HUES6 (cell line): Measurements from ENCODE around the gene EMX1.
A peak's percentile ranks its signal among the peaks of the same experiment; 100 is the strongest.

Experiments used
- H3K27ac ChIP-seq: 2 replicates; pipeline ENCODE4 v1.7.0; 2013; ENCODE audit warnings: low read depth, mild to moderate bottlenecking, low read length, inconsistent platforms
- H3K27me3 ChIP-seq: 2 replicates; pipeline ENCODE4 v1.6.1; 2013; ENCODE audit warnings: low read length; ENCODE audit not compliant: control insufficient read depth, insufficient read depth
- H3K36me3 ChIP-seq: 2 replicates; pipeline ENCODE4 v1.6.1; 2013; ENCODE audit warnings: low read length; ENCODE audit not compliant: control insufficient read depth, insufficient read depth
- H3K4me1 ChIP-seq: 2 replicates; pipeline ENCODE4 v1.6.1; 2013; ENCODE audit warnings: low read length; ENCODE audit not compliant: control insufficient read depth, insufficient read depth
- H3K4me3 ChIP-seq: 2 replicates; pipeline ENCODE4 v1.5.1; 2013; ENCODE audit warnings: low read depth, low read length
- H3K9ac ChIP-seq: one replicate; pipeline ENCODE4 v1.6.1; 2013; ENCODE audit warnings: mild to moderate bottlenecking, low read length
- H3K9me3 ChIP-seq: 2 replicates; pipeline ENCODE4 v1.6.1; 2013; ENCODE audit warnings: low read depth, low read length; ENCODE audit not compliant: control insufficient read depth, insufficient read depth

Gene EMX1

GRCh38 chr2:72946466-72946865, 29.1 kb downstream of the EMX1 start:
- Histone ChIP-seq H3K9me3 (no peaks in the 10 kb centered on the region), H3K9ac (no peak overlapping the region), H3K4me3 (no peak overlapping the region), H3K27me3 (no peaks in the 10 kb centered on the region), H3K27ac (no peak overlapping the region), H3K36me3 (no peaks in the 10 kb centered on the region; the same call in 1 of the 2 replicates), H3K4me1 (peaks cover 12% of the 10 kb centered on the region)

- Histone ChIP-seq H3K27ac (no peak overlapping the region), H3K9ac (no peak overlapping the region), H3K9me3 (no peaks in the 10 kb centered on the region), H3K4me1 (peaks cover 22% of the 10 kb centered on the region), H3K4me3 (no peak overlapping the region), H3K36me3 (no peaks in the 10 kb centered on the region; the same call in 1 of the 2 replicates), H3K27me3 (no peaks in the 10 kb centered on the region)
Observed at GRCh38 chr2:72947952-72948830, 30.9 kb downstream of the EMX1 start.

GRCh38 chr2:72949045-72949444, 31.7 kb downstream of the EMX1 start:
- Histone ChIP-seq H3K27ac (no peak overlapping the region), H3K4me1 (peaks cover 22% of the 10 kb centered on the region), H3K4me3 (no peak overlapping the region), H3K36me3 (no peaks in the 10 kb centered on the region; the same call in 1 of the 2 replicates), H3K9ac (no peak overlapping the region), H3K27me3 (no peaks in the 10 kb centered on the region), H3K9me3 (no peaks in the 10 kb centered on the region)

- Histone ChIP-seq H3K9me3 (no peaks in the 10 kb centered on the region), H3K27me3 (no peaks in the 10 kb centered on the region), H3K4me3 (no peak overlapping the region), H3K4me1 (peaks cover 22% of the 10 kb centered on the region), H3K36me3 (no peaks in the 10 kb centered on the region; the same call in 1 of the 2 replicates), H3K9ac (no peak overlapping the region), H3K27ac (no peak overlapping the region)
Observed at GRCh38 chr2:72949642-72950041, 32.3 kb downstream of the EMX1 start.

GRCh38 chr2:72950558-72951255, 33.4 kb downstream of the EMX1 start:
- Histone ChIP-seq H3K9me3 (no peaks in the 10 kb centered on the region), H3K27ac (peak overlapping the region; percentile 32; the same call in 1 of the 2 replicates), H3K4me1 (peaks cover 22% of the 10 kb centered on the region), H3K4me3 (no peak overlapping the region), H3K9ac (peak overlapping the region; percentile 17), H3K36me3 (no peaks in the 10 kb centered on the region), H3K27me3 (no peaks in the 10 kb centered on the region)

- peak overlapping the region; percentile 69 for H3K27ac ChIP-seq
Observed at GRCh38 chr2:72951303-72952095, 34.2 kb downstream of the EMX1 start.

GRCh38 chr2:72952110-72952823, 34.9 kb downstream of the EMX1 start:
- H3K4me3 ChIP-seq = no peak overlapping the region
- peaks cover 22% of the 10 kb centered on the region for H3K4me1 ChIP-seq
- H3K27ac ChIP-seq = peak overlapping the region; percentile 69; the same call in 1 of the 2 replicates
- no peaks in the 10 kb centered on the region for H3K36me3 ChIP-seq
- no peaks in the 10 kb centered on the region for H3K27me3 ChIP-seq
- no peaks in the 10 kb centered on the region for H3K9me3 ChIP-seq
- H3K9ac ChIP-seq = peak overlapping the region; percentile 58

More at GRCh38 chr2:72951303-72952095, 34.2 kb downstream of the EMX1 start:
- Histone ChIP-seq H3K36me3 (no peaks in the 10 kb centered on the region), H3K27me3 (no peaks in the 10 kb centered on the region), H3K4me1 (peaks cover 22% of the 10 kb centered on the region), H3K4me3 (no peak overlapping the region), H3K9me3 (no peaks in the 10 kb centered on the region), H3K9ac (peak overlapping the region; percentile 58)

GRCh38 chr2:72952961-72953360, 35.6 kb downstream of the EMX1 start:
- no peaks in the 10 kb centered on the region for H3K27me3 ChIP-seq
- no peak overlapping the region for H3K27ac ChIP-seq
- H3K9me3 ChIP-seq = no peaks in the 10 kb centered on the region
- H3K9ac ChIP-seq = no peak overlapping the region
- no peaks in the 10 kb centered on the region for H3K36me3 ChIP-seq
- peaks cover 22% of the 10 kb centered on the region for H3K4me1 ChIP-seq
- H3K4me3 ChIP-seq = no peak overlapping the region

GRCh38 chr2:72953528-72953927, 36.2 kb downstream of the EMX1 start:
- Histone ChIP-seq H3K9me3 (no peaks in the 10 kb centered on the region), H3K9ac (no peak overlapping the region), H3K4me1 (peaks cover 22% of the 10 kb centered on the region), H3K36me3 (no peaks in the 10 kb centered on the region), H3K4me3 (no peak overlapping the region), H3K27me3 (no peaks in the 10 kb centered on the region), H3K27ac (no peak overlapping the region)

- no peaks in the 10 kb centered on the region for H3K9me3 ChIP-seq
- H3K4me3 ChIP-seq = no peak overlapping the region
- H3K27me3 ChIP-seq = no peaks in the 10 kb centered on the region
- H3K36me3 ChIP-seq = no peaks in the 10 kb centered on the region
- no peak overlapping the region for H3K9ac ChIP-seq
- peaks cover 22% of the 10 kb centered on the region for H3K4me1 ChIP-seq
- no peak overlapping the region for H3K27ac ChIP-seq
Observed at GRCh38 chr2:72953976-72954375, 36.7 kb downstream of the EMX1 start.
